ENCODE results near the gene SH2D4B.

Gene SH2D4B

DNA sequence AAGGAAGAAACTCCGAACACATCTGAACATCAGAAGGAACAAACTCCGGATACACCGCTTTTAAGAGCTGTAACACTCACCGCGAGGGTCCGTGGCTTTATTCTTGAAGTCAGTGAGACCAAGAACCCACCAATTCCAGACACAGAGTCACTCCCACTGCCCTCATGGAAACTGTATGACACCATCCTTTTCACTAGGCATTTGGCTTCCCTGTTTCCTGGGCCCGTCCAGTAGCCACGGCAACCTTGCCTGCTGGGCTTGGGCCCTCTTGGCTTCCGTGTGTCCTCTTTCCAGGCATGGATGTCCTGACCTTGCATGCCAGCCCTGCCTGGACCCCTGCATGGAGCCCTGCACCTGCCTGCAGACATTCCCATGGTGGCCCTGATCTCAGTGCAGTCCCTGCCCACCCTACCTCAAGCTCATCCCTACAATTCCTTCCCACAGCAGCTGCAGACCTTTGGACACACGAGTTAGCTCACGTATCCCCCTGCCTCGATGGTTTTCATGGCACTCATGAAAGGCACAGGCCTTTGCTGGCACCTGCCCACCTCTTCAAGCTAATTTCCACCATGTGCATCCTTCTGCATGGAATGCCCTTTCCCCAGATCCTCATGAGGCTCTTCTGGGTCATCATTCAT lies 6.7 kb downstream of the SH2D4B start:
- no peak for DNase-seq

DNA sequence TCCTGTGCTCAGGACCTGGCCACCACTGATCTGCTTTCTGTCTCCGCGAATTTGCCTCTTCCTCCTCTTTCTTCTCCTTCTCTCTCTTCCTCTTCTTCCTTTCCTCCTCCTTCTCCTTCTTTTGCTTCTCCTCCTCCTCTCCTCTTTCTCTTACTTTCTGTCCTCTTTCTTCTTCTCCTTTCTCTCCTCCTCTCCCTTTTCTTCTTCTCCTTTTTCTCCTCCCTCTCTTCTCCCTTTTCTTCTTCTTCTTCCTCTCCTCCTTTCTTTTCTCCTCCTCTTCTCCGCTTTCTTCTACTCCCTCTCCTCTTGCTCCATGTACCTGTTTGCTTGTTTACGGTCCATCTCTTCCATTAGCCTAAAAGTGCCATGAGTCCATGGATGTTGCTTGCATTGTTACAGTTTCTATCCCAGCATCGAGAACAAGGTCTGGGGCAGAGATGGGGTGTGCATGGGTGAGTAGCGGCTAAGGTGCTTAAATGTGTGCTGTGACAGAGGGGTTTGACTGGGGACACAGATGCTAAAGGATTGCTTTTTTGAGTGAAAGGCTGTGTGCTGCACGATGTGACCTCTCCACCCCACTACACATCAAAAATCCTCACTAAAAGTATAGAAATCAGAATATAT lies 7.7 kb downstream of the SH2D4B start:
- no peak for DNase-seq

DNA sequence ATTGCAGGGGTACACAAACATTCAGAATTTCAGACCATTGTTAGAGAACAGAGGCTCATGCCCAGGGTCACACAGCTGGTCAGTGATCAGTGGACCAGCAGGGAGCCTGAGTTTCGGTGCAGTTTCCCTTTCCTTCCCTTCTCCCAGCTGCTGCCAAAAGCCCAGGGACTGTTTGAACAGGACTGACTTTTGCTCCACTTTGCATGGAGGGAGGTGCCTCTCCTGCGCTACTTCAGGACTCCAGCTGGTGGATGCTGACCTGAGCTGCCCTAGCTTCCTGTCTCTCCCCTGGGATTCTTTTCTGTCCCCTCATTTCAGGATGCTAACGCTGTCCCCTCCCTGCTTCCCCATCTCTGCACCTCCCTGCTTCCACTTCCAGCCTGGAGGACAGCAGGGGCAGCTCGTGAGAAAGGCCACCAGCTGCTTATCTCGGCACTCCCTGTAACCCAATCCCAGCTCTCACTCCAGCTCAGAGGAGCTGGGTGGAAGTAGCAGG lies 14.5 kb downstream of the SH2D4B start:
- DNase-seq = peak; percentile 52

DNA sequence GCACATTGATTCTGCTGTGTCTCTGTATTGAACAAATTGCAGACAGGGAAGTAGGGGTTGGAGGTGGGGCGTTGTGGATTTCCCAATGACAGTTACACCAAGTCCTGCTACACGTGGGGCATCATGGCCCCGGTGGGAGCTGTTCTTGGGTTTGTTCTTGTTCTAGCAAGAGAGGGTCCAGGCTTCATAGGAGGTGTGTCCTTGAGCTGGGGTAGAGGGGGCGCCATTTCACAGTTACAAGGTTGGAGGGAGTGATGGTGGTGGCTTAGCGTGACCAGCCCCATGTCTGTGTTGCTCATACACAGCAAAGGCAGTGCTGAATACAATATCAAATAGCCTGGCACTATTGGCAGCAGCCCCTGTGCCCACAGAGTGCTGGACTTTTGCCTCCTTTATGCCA lies 15.7 kb downstream of the SH2D4B start:
- no peak for DNase-seq

DNA sequence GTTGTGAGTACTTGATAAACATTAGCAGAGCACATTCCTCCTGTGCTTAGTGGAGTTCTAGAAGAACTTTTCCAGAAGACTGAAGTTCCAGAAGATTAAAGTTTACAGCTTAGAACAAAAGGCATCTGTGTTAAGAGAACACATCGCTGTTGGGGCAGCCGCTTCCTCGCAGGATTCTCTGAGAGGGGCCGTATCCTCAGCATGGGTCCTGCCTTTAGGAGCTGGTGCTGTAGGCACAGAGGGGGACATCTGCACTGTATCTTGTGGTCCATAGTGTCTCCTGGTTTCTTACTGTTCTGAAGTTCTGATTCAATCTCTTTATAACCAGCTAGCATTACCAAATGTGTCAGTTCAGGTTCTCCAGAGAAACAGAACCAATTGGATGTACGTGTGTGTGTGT lies 16.3 kb downstream of the SH2D4B start:
- DNase-seq = no peak

DNA sequence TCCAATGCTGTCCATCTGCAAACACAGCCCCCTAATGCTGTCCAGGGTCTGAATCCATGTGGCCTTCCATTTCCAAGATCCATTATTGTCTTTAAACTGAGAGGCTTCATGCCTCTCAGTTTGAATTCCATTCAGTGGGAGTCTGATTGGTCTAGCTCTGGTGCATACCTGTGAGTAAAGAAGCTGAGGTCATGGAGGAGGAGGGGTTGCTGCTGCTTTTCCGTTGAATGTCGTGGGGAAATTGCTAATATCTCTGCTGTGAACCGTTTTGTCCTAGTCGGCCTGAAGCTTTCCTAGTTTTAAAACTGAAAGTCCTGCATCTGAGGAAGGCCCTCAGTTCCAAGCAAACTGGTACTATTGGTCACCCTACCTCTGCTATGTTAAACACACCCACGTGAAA lies 17.7 kb downstream of the SH2D4B start:
- no peak for DNase-seq

DNA sequence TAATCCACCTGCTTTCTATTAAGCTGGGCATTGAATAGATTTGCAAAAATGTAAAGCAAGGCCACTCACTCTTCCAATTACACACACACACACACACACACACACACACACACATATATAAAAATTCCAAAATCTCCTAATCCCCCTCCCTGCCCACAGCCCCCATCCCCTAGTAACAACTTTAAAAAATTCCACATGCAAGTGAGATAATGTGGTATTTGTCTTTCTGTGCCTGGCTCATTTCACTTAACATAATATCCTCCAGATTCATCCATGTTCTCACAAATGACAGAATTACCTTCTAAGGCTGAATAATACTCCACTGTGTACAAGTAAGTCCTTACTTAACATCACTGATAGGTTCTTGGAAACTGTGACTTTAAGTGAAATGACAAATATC lies 24.2 kb downstream of the SH2D4B start:
- no peak for DNase-seq

DNA sequence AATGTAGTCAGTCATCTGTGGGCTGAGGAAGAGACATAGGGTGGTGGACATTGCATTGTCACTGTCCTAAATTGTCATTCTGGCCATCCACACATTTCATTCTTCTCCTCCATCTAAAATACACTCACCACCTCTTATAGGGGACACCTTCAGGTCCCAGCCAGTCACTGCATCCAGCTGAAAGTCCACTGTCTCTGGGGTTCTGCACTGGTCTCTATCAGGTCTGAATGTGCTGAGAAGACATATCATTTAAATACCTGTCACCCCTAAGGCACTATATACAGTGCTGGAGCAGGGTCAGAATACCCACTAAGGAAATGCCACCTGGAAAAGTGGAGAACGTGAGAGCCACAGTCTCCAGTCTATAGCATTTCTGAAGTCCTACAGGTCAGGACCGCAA lies 29.6 kb downstream of the SH2D4B start:
- DNase-seq = no peak

DNA sequence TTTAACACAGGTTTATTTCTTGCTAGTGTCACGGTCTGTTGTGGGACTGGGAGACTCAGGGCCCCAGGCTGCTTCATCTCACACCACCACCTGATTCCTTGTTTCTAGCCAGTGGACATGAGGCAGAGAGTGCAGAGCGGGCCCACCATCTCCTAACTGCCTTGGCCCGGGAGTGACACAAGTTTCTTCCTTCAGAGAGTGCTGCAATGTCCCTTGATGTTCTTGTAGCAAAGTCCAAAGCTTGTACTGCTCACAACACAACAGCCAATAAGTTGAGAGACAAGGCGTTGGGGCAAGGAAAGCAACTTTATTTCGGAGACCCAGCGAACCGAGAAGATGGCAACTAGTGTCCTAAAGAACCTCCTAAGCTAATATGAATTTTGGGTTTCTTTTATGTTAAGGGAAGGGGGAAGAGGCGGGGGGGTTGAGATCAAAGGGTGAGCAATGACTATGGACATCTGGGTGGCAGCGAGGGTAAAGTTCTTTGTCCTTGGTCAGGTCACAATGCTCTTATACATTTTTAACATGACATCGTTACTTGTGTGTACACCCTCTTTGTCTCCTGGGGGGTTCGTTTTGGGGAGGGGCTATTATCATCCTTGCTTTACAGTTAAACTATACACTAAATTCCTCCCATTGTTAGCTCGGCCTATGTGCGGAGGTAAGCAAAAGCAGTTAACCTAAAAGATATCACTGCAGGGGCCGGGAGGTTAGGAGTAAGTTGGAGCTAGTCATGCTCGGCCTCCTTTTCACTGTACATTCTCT lies 31.6 kb downstream of the SH2D4B start:
- no peak for DNase-seq

DNA sequence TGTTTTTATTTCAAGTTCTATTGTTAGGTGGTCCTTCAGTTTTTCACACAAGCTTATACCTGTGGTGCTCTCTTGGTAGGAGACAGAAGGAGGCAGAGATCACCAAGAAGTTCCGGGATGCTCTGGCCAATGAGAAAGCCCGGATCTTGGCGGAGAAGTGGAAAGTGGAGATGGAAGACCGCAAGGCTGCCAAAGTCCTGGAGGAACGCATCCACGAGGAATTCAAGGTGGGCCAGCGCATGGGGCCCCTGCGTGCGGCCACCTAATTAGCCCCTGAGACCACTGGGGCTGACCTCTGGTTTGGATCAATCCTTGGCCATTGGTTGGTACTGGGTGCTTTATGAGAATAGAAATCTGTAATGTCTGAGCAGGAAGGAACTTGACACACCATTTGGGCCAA lies 33.6 kb downstream of the SH2D4B start:
- DNase-seq = no peak

DNA sequence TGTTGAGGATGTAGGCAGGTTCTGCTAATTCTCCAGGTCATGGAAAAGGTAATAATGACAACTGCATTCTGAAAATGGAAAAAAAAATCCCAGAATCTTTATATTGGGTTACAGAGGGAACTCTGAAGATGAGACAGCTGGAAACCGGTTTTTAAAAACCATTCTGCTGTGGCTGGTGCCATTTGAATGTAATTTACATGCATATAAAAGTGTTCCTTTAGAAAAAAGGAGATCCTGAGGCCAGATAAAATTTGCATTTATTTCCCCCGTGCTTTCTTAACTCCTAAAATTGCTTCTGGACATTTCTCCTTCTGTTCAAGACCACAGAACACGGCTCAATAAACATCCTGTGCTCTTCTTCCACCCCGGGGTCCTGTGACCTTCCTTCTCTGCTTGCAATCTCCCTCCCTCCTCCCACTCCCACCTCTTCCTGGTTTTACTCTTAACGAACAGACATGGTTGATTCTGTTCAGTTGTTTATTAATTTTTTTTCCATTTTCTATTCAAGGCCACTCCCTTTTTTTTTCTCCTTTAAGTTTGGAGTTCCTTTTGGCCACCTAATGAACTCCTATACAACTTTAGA lies 41.6 kb downstream of the SH2D4B start:
- no peak for DNase-seq

DNA sequence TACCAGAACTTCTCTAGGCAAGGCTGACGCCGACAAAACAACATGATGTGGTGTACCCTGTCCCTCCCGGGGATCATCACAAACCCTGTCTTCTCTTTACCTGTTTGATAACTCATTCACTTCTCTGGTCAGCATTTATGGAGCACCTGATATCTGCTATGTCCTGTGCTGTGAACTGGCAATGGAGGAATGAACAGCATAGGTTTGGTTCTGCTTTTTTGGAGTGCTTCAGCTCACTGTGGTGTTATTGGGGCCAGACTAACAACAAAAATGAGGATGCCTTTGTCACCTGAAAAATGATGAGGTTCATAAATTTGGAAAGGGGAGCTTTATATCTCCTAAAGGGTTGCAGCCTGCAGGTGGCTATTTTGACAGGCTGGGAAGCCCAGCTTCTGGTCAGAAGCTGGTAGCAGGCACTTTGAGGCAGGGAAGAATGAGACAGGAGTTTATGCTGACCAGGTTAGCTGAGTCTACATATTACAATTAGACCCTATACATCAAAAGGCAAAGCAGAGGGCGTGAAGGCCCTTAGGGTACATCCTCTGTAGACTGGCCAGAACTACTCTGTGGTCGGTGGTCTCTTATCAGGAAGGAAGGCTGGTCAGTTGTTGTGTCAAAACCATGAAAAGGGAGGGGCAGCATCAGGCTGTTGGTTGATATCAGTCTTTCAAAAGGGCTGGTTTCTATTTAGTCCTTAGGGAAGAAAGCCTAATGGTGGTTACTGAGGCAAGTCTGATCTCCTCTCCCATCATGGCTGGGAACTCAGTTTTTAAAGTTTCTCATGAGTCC lies 42.3 kb downstream of the SH2D4B start:
- no peak for DNase-seq

DNA sequence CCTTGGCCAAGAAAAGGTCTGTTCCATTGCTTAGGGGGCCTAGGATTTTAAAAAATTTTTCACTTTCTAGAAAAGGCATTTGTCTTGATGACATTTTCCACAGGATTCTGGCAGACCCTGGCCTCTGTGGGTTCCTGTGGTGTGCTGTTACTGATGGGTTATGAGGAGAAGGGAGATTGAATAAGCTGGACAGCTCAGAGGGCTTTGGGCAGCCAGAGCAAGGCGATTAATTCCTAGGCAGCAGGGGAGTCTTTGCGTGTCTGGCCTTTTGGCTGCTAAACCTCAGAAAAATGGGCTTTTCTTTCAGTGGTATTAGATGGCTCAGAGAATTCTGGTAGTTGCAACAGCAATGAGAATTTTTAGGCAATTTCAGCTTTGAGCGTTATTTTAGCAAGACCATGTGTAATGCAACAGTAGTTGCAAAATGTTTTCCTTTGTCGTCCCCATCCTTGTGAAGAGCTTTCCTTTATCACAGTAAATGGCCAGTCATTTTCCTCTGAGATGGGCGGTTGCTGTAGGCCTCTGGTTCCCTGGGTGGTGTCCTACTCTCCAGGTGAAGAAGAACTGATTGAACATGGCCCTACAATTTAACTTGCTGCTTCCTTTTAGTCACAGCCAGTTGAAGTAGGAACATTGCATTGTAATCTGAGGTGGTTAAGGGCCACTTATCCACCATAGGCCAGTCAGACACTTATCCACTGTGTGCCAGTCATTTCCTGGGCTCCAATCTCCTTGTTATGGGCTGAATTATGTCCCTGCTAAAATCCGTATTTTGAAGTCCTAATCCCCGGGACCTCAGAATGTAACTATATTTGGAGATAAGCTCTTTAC lies 43.2 kb downstream of the SH2D4B start:
- DNase-seq = peak; percentile 2

DNA sequence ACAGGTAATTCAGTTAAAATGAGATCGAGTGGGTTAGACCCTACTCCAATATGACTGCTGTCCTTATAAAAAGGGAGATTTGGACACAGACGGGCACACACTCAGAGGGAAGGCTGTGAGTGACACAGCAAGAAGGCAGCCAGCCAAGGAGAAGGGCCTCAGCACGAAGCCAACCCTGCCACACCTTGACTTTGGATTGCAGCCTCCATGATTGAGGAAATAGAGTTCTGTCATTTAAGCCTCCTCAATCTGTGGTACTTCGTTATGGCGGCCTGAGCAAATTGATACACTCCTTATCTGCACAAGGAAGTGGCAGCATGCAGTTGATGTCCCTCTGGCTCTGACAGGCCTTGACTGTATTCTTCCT lies 43.8 kb downstream of the SH2D4B start:
- DNase-seq = no peak

DNA sequence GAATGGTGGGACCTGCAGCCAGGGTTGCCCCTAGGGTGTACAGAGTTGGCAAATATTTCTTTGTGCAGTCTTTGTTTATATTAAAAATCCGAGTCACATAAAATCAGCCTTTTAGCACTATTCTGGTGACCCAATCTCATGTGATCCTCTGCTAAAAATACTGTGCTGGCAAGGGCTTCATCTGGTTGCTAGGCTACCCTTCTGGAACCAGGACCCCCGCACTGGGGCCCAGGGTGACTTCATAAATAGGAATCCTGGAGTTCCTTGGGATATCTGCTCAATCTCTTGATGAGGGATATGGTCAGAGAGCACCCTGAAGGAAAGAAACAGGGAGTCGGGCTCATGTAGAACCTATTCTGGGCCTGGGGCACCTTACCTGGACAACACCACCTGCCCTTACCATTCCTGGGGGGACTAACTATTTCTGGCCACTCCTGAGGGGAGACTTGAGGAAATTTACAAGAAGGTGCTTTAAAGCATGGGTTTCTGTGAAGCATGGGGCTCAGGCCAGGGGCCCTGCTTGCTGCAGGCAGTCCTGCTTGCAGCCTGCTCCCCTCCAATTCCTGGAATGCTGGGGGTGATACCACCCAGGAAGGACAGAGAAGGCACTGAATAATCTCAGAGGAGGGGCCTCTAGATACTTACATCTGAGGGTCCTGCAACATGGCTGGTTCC lies 44.7 kb downstream of the SH2D4B start:
- DNase-seq = no peak

DNA sequence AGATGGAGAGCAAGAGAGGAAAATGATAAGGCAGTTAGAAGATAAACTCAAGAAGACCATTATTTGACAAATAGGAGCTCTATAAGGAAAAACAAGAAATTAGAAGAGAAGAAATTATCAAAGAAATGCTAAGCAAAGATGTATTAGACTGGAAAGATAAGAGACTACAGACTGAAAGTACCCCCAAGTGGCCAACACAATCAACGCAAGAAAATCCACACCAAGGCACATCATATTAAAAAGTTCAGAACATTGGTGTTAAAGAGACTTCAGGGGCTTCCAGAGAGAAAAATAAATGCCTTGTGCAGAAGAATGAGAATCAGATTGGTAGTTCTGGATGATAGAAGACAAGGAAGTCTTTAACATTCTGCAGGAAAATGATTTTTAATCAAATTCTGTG lies 46.0 kb downstream of the SH2D4B start:
- DNase-seq = no peak

DNA sequence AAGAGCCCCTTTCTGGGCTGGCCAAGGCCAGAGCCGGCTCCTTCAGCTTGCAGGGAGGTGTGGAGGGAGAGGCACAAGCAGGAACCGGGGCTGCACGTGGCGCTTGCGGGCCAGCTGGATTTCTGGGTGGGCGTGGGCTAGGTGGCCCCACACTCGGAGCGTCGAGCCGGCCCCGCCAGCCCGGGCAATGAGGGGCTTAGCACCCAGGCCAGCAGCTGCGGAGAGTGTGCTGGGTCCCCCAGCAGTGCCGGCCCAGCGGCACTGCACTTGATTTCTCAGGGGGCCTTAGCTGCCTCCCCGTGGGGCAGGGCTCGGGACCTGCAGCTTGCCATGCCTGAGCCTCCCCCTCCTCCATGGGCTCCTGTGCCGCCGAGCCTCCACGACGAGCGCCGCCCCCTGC lies 48.1 kb downstream of the SH2D4B start:
- DNase-seq = no peak

DNA sequence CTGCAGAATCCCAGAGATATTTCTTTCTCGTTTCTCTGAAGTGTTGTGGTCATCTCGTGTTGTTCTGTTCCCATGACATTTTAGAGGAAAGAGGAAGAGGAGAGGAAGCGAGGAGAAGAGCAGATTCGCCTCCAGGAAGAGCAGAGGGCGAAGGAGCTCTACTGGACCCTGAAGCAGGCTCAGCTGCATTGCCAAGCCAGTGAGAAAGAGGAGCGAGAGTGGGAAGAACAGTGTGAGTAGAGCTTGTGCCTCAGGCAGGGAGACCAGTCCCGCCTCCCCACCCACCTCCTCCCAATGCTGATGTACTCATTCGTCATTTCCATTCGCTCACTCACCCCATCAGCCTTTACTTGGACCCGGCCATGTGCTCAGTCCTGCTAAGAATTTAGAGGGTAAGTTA lies 50.8 kb downstream of the SH2D4B start:
- no peak for DNase-seq

DNA sequence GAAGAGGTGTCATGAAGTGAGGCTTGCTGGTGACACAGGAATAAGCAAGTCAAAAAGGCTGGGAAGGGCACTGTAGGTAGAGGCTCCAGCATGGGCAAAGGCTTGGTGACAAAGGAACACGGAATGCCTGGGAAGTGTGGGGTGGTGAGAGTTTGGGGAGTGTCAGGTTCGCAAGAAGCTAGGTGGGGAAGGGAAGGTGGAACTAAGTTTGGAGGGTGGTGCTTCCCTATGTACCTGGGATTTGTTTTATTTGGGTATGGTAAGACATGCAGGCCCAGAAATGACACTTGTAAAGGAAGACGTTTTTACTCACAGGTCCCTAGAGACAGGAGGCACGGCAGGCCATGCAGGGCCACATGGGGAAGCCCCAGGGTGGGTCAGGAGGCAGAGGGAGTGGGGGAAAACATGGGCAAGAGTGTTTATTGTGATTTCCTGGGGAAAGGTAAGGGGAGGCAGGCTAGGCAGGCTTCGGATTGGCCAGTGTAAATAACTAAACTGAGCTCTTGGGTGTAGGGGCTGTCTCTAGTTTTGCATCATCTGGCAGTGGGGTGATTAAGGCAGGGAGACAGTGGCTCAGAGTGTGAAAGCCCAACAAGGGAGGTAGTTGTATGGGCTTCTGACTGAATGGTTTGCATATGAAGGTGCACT lies 52.1 kb downstream of the SH2D4B start:
- no peak for DNase-seq

DNA sequence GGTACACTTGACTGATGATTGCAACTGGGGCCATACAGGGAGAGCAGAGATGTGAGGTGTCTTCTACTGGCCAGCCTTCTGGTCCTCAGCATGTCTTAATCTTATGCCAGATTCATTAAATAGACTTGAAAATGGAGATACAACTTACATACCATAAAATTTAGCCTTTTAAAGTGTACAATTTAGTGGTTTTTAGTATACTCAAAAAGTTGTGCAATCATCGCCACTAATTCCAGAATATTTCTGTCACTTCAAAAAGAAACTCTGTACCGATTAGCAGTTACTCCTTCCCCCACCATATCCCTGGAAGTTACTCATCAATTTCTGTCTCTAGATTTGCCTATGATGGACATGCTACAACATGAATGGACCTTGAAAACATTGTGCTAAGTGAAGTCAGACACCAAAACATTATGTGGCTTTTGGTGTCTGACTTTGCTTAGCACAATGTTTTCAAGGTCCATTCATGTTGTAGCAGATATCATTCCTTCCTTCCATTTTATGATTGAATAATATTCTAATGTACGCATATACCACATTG lies 53.0 kb downstream of the SH2D4B start:
- no peak for DNase-seq
